Measurements from ENCODE around the gene COA7. TPM values are rescaled to one million over a fixed set of nuclear protein-coding genes. Genes with fewer than 3 reads are reported as not detected.
A peak's percentile ranks its signal among the peaks of the same experiment; 100 is the strongest.

Gene COA7
- total and polyA plus RNA-seq, 8 donors = 9.8 to 24.8 (median 13.2) TPM

- no peak for ATAC-seq
- DNase-seq = no peak
- H3K36me3 ChIP-seq = peaks cover 0 to 31% of the 10 kb centered on the region in 2 donors
- H3K4me1 ChIP-seq = peaks cover 0 to 5% of the 10 kb centered on the region in 2 donors
- TF ChIP-seq CTCF (IDR thresholded peaks at IDR 0.05) = no peak
- H3K27me3 ChIP-seq = no peaks in the 10 kb centered on the region
- H3K27ac ChIP-seq = no peak overlapping the region
- H3K4me3 ChIP-seq = no peak overlapping the region
- H3K9me3 ChIP-seq = no peaks in the 10 kb centered on the region
- intact Hi-C loops (cut with DNase I) = no loop called here
These were observed 14.7 kb downstream of the COA7 start for GRCh38 chr1:52683367-52683940.

- Histone ChIP-seq H3K27ac (no peak overlapping the region), H3K27me3 (no peaks in the 10 kb centered on the region), H3K4me1 (peaks cover 6 to 12% of the 10 kb centered on the region in 2 donors), H3K36me3 (peaks cover 0 to 10% of the 10 kb centered on the region in 2 donors), H3K9me3 (no peaks in the 10 kb centered on the region), H3K4me3 (no peak overlapping the region)
- no peak for TF ChIP-seq CTCF (IDR thresholded peaks at IDR 0.05)
- no peak for DNase-seq
- intact Hi-C loops (cut with DNase I) = no loop called here
- no peak for ATAC-seq
These were observed 17.0 kb downstream of the COA7 start for GRCh38 chr1:52681136-52681535.

GRCh38 chr1:52680353-52680752 is 17.8 kb downstream of the COA7 start:
- Histone ChIP-seq H3K4me1 (peaks cover 6 to 9% of the 10 kb centered on the region in 2 donors), H3K27ac (no peak overlapping the region), H3K4me3 (no peak overlapping the region), H3K9me3 (no peaks in the 10 kb centered on the region), H3K27me3 (no peaks in the 10 kb centered on the region), H3K36me3 (peaks cover 0 to 5% of the 10 kb centered on the region in 2 donors)
- no peak for ATAC-seq
- no peak for TF ChIP-seq CTCF (IDR thresholded peaks at IDR 0.05)
- DNase-seq = no peak
- intact Hi-C loops (cut with DNase I) = no loop called here

GRCh38 chr1:52679498-52679897 is 18.6 kb downstream of the COA7 start:
- H3K27ac ChIP-seq = no peak overlapping the region
- no peaks in the 10 kb centered on the region for H3K9me3 ChIP-seq
- peaks cover 6 to 9% of the 10 kb centered on the region in 2 donors for H3K4me1 ChIP-seq
- ATAC-seq (no peak), DNase-seq (no peak)
- H3K27me3 ChIP-seq = no peaks in the 10 kb centered on the region
- H3K4me3 ChIP-seq = no peak overlapping the region
- intact Hi-C loops (cut with DNase I) = no loop called here
- H3K36me3 ChIP-seq = no peaks in the 10 kb centered on the region
- no peak for TF ChIP-seq CTCF (IDR thresholded peaks at IDR 0.05)

- Histone ChIP-seq H3K9me3 (no peaks in the 10 kb centered on the region), H3K36me3 (no peaks in the 10 kb centered on the region), H3K4me1 (peaks cover 6 to 9% of the 10 kb centered on the region in 2 donors), H3K4me3 (no peak overlapping the region), H3K27me3 (no peaks in the 10 kb centered on the region), H3K27ac (no peak overlapping the region)
- no peak for TF ChIP-seq CTCF (IDR thresholded peaks at IDR 0.05)
- ATAC-seq = no peak
- intact Hi-C loops (cut with DNase I) = no loop called here
- DNase-seq = peak in 1 of 4 donors; percentile 6
These were observed 19.1 kb downstream of the COA7 start for GRCh38 chr1:52679048-52679447.
